NCI-H748 (cell line): Measurements from ENCODE around the gene IMMP1L.

Experiments used
- DNase-seq: peaks from one replicate; lab custom pipeline; 2025; ENCODE audit not compliant: unreplicated experiment; lab: John Stamatoyannopoulos, UW

The IMMP1L gene

GRCh38 chr11:31404614-31405013 lies 104.8 kb downstream of the IMMP1L start:
- DNase-seq: no peak

- peak; percentile 58 for DNase-seq
Observed at GRCh38 chr11:31397239-31397834, 112.1 kb downstream of the IMMP1L start.

GRCh38 chr11:31387379-31387778 lies 122.0 kb downstream of the IMMP1L start:
- no peak for DNase-seq

- DNase-seq: no peak
Observed at GRCh38 chr11:31383116-31383515, 126.3 kb downstream of the IMMP1L start.
